HepG2 (cell line): ENCODE measurements around the gene RAD54L. TPM values are rescaled to one million over a fixed set of nuclear protein-coding genes. Genes with fewer than 3 reads are reported as not detected.

Experiments
- KMT2B ChIP-seq: IDR thresholded peaks from 2 replicates; pipeline ENCODE4 v1.6.1; 2016; ENCODE audit warnings: missing genetic modification reagents, missing compliant biosample characterization
- NRL ChIP-seq: sonication (generic); formaldehyde crosslinking; IDR thresholded peaks from 2 replicates; pipeline ENCODE4 v1.5.0; 2020; ENCODE audit warnings: missing genetic modification reagents, mild to moderate bottlenecking, moderate library complexity, borderline replicate concordance
- SMARCE1 ChIP-seq: fragments of 450-650 bp; IDR thresholded peaks from 2 replicates; pipeline ENCODE4 v1.6.1; 2017; ENCODE audit warnings: borderline replicate concordance
- ZFAT ChIP-seq: sonication (generic); formaldehyde crosslinking; conservative IDR thresholded peaks from 2 replicates; pipeline ENCODE4 v1.8.1; 2023; ENCODE audit warnings: missing genetic modification reagents, inconsistent platforms
- ZNF451 ChIP-seq: sonication (generic); formaldehyde crosslinking; IDR thresholded peaks from 2 replicates; pipeline ENCODE4 v1.5.0; 2020; ENCODE audit warnings: mild to moderate bottlenecking, missing genetic modification reagents
- ZNF678 ChIP-seq: sonication (generic); formaldehyde crosslinking; IDR thresholded peaks from 2 replicates; pipeline ENCODE4 v1.4.0; 2020; ENCODE audit warnings: mild to moderate bottlenecking, missing genetic modification reagents
- polyA plus RNA-seq, 8 experiments: library from polyadenylated mRNA; depleted of rRNA in 3 of 8; stranded (reverse) in 7 of 8; unstranded in 1 of 8; fragments of >200 nt; fragmentation: Illumina TruSeq in 4 of 8; extraction: Trizol in 4 of 8; gene quantifications; 2 replicates each; pipeline versions ENCODE4 v1.2.1 to v1.2.3, GENCODE V29; 2011 to 2016; ENCODE audit warnings: low read depth in 4 of 8, missing spikeins in 1 of 8, mixed read lengths in 1 of 8; ENCODE audit not compliant: insufficient read depth in 1 of 8
- total RNA-seq, 5 experiments: library from RNA; depleted of rRNA; stranded (reverse); fragments of >200 nt; fragmentation: Illumina TruSeq; extraction: Trizol; gene quantifications; 2 replicates each; pipeline ENCODE4 v1.2.3, GENCODE V29; 2016; ENCODE audit warnings: low read depth in 1 of 5
- TF ChIP-seq, protein P1 (sequence below): sonication (generic); formaldehyde crosslinking; IDR thresholded peaks from 2 replicates; pipeline ENCODE4 v1.4.0; 2020; ENCODE audit warnings: mild to moderate bottlenecking, missing genetic modification reagents
- TF ChIP-seq, protein P2 (sequence below): sonication (generic); formaldehyde crosslinking; IDR thresholded peaks from 2 replicates; pipeline ENCODE4 v1.5.0; 2020; ENCODE audit warnings: mild to moderate bottlenecking, missing genetic modification reagents, borderline replicate concordance
- TF ChIP-seq, protein P3 (sequence below): sonication (generic); formaldehyde crosslinking; IDR thresholded peaks from 2 replicates; pipeline ENCODE4 v1.8.0; 2022; ENCODE audit warnings: mild to moderate bottlenecking, missing genetic modification reagents; ENCODE audit not compliant: insufficient replicate concordance
- TF ChIP-seq, protein P4 (sequence below), 2 experiments: sonication (generic) in 1 of 2; formaldehyde crosslinking in 1 of 2; IDR thresholded peaks; 2 replicates each; pipeline versions ENCODE4 v1.4.0 to v1.6.1; 2018 to 2020; ENCODE audit warnings: missing genetic modification reagents in 2 of 2, borderline replicate concordance in 1 of 2, low read depth in 1 of 2, mild to moderate bottlenecking in 1 of 2, missing biosample characterization in 1 of 2

RAD54L gene
- total and polyA plus RNA-seq, 2 of the 13 experiments (the other 11 are each of a cell fraction or from before 2014, with no cell fraction given): 10.2 to 30.0 TPM

DNA sequence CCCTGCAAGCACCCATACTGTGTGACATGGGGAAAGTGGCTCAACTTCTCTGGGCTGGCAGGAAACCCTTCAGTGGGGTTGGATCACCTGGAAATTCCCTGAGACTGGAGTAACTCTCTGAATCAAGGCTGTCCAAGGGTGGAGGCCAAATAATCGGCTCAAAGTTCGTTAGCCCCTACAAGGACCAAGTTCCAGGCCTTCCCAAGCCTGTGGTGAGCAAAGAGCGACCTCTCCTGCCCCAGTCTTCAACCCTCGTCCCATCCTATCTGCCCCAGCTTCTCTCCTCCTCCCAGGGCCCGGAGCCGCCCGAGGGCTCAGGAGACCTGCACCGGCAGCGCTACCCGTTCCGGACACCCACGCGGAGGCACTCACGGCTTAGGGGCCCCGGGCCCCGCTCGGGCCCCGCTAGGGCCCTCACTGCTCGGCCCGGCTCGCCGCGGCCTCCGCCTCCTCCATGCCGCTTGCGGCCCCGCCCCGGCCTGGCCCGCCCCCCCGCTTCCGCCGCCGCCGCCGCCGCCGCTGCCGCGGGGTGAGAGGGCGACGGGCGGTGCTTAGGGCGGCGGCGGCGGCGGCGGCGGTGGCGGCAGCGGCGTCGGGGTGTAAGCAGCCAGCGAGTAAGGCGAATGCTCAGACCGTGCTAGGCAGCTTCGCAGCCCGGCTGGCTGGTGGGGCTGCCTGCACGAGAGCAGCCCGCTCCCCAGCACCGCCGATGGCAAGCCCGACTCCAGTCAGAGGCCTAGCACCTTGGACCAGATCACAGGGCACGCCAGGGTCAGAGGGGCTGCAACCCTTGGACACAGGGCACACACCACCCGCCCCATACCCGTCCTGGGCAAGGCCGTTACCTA is 49.4 kb upstream of the RAD54L start, which contains the start of gene POMGNT1 (continued):
- TF ChIP-seq ZFAT (CRISPR knock-in tag) (no peak), KMT2B (CRISPR knock-in tag) (no peak; the same call in 1 of the 2 replicates), ZNF678 (CRISPR knock-in tag) (no peak), NRL (peak; percentile 26; the same call in 1 of the 2 replicates), ZNF451 (CRISPR knock-in tag) (0 out of 2 replicates have a peak, but pooled peaks have one; percentile 45), SMARCE1 (no peak)
- TF ChIP-seq, protein P1, sequence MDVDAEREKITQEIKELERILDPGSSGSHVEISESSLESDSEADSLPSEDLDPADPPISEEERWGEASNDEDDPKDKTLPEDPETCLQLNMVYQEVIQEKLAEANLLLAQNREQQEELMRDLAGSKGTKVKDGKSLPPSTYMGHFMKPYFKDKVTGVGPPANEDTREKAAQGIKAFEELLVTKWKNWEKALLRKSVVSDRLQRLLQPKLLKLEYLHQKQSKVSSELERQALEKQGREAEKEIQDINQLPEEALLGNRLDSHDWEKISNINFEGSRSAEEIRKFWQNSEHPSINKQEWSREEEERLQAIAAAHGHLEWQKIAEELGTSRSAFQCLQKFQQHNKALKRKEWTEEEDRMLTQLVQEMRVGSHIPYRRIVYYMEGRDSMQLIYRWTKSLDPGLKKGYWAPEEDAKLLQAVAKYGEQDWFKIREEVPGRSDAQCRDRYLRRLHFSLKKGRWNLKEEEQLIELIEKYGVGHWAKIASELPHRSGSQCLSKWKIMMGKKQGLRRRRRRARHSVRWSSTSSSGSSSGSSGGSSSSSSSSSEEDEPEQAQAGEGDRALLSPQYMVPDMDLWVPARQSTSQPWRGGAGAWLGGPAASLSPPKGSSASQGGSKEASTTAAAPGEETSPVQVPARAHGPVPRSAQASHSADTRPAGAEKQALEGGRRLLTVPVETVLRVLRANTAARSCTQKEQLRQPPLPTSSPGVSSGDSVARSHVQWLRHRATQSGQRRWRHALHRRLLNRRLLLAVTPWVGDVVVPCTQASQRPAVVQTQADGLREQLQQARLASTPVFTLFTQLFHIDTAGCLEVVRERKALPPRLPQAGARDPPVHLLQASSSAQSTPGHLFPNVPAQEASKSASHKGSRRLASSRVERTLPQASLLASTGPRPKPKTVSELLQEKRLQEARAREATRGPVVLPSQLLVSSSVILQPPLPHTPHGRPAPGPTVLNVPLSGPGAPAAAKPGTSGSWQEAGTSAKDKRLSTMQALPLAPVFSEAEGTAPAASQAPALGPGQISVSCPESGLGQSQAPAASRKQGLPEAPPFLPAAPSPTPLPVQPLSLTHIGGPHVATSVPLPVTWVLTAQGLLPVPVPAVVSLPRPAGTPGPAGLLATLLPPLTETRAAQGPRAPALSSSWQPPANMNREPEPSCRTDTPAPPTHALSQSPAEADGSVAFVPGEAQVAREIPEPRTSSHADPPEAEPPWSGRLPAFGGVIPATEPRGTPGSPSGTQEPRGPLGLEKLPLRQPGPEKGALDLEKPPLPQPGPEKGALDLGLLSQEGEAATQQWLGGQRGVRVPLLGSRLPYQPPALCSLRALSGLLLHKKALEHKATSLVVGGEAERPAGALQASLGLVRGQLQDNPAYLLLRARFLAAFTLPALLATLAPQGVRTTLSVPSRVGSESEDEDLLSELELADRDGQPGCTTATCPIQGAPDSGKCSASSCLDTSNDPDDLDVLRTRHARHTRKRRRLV (CRISPR knock-in tag): 0 out of 2 replicates have a peak, but pooled peaks have one; percentile 33
- TF ChIP-seq, protein P2, sequence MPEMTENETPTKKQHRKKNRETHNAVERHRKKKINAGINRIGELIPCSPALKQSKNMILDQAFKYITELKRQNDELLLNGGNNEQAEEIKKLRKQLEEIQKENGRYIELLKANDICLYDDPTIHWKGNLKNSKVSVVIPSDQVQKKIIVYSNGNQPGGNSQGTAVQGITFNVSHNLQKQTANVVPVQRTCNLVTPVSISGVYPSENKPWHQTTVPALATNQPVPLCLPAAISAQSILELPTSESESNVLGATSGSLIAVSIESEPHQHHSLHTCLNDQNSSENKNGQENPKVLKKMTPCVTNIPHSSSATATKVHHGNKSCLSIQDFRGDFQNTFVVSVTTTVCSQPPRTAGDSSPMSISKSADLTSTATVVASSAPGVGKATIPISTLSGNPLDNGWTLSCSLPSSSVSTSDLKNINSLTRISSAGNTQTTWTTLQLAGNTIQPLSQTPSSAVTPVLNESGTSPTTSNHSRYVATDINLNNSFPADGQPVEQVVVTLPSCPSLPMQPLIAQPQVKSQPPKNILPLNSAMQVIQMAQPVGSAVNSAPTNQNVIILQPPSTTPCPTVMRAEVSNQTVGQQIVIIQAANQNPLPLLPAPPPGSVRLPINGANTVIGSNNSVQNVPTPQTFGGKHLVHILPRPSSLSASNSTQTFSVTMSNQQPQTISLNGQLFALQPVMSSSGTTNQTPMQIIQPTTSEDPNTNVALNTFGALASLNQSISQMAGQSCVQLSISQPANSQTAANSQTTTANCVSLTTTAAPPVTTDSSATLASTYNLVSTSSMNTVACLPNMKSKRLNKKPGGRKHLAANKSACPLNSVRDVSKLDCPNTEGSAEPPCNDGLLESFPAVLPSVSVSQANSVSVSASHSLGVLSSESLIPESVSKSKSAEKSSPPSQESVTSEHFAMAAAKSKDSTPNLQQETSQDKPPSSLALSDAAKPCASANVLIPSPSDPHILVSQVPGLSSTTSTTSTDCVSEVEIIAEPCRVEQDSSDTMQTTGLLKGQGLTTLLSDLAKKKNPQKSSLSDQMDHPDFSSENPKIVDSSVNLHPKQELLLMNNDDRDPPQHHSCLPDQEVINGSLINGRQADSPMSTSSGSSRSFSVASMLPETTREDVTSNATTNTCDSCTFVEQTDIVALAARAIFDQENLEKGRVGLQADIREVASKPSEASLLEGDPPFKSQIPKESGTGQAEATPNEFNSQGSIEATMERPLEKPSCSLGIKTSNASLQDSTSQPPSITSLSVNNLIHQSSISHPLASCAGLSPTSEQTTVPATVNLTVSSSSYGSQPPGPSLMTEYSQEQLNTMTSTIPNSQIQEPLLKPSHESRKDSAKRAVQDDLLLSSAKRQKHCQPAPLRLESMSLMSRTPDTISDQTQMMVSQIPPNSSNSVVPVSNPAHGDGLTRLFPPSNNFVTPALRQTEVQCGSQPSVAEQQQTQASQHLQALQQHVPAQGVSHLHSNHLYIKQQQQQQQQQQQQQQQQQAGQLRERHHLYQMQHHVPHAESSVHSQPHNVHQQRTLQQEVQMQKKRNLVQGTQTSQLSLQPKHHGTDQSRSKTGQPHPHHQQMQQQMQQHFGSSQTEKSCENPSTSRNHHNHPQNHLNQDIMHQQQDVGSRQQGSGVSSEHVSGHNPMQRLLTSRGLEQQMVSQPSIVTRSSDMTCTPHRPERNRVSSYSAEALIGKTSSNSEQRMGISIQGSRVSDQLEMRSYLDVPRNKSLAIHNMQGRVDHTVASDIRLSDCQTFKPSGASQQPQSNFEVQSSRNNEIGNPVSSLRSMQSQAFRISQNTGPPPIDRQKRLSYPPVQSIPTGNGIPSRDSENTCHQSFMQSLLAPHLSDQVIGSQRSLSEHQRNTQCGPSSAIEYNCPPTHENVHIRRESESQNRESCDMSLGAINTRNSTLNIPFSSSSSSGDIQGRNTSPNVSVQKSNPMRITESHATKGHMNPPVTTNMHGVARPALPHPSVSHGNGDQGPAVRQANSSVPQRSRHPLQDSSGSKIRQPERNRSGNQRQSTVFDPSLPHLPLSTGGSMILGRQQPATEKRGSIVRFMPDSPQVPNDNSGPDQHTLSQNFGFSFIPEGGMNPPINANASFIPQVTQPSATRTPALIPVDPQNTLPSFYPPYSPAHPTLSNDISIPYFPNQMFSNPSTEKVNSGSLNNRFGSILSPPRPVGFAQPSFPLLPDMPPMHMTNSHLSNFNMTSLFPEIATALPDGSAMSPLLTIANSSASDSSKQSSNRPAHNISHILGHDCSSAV (CRISPR knock-in tag): no peak
- TF ChIP-seq, protein P3, sequence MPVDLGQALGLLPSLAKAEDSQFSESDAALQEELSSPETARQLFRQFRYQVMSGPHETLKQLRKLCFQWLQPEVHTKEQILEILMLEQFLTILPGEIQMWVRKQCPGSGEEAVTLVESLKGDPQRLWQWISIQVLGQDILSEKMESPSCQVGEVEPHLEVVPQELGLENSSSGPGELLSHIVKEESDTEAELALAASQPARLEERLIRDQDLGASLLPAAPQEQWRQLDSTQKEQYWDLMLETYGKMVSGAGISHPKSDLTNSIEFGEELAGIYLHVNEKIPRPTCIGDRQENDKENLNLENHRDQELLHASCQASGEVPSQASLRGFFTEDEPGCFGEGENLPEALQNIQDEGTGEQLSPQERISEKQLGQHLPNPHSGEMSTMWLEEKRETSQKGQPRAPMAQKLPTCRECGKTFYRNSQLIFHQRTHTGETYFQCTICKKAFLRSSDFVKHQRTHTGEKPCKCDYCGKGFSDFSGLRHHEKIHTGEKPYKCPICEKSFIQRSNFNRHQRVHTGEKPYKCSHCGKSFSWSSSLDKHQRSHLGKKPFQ (CRISPR knock-in tag): no peak
- TF ChIP-seq, protein P4, sequence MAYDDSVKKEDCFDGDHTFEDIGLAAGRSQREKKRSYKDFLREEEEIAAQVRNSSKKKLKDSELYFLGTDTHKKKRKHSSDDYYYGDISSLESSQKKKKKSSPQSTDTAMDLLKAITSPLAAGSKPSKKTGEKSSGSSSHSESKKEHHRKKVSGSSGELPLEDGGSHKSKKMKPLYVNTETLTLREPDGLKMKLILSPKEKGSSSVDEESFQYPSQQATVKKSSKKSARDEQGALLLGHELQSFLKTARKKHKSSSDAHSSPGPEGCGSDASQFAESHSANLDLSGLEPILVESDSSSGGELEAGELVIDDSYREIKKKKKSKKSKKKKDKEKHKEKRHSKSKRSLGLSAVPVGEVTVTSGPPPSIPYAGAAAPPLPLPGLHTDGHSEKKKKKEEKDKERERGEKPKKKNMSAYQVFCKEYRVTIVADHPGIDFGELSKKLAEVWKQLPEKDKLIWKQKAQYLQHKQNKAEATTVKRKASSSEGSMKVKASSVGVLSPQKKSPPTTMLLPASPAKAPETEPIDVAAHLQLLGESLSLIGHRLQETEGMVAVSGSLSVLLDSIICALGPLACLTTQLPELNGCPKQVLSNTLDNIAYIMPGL (CRISPR knock-in tag; IDR thresholded peaks at IDR 0.05; ENCODE audit: borderline replicate concordance in 1 of 2, low read depth in 1 of 2): peak in 1 of 2 experiments; percentile 55; a peak in 1 of 4 replicates
